CD4-positive, alpha-beta T cell treated with Interleukin-15 for 1 hour (primary cell): Measurements from ENCODE around the gene ADAMTSL2.

ENCODE experiments used
- DNase-seq: peaks from one replicate; pipeline ENCODE4 v3.0.0-alpha.2; 2020

Gene ADAMTSL2

DNA sequence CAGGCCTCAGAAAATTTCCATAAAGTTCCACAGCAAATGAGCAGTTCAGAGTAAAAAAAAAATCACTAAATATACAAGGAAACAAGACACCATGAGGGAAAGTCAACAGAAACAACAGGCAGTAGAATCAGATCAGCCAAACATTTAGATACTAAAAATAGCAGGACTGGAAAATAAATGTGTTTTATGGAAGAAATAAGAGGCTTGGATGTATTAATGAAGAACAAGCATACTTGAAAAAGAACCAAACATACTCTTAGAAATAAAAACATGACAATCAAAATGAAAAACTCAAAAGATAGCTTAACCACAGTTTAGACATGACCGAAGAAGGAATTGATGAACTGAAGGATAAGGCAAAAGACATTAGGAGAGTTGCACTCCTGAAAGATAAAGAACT lies 32.4 kb upstream of the ADAMTSL2 start:
- no peak for DNase-seq

DNA sequence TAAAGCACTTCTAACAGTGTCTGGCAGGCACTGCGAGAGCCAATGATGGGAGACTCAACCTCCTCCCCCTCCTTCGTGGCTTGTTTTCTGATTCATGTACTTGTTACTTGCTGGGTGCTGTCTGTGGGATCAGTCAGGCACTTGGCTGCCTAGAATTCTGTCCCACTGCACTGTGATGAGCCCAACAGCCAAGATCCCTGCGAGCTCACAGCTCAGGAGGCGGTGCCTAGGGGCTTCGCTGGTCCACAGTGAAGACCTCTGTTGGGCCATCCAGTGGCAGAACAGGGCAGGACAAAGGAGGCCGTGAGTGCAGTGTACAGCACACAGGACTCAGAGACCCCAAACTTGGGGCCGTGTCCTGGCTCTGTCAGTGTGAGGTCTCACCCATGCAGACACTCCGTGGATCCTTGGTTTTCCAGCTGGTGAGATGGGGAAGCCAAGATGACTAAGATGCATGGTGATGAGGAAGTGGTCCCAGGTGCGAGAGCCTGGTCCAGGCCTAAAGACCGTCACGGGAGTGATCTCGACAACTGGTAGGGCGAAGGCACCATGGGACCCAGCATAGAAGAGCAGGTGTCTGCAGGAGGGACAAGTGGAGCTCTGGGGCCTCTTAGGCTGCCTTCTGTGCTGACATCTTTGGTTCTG lies 29.2 kb upstream of the ADAMTSL2 start:
- no peak for DNase-seq

DNA sequence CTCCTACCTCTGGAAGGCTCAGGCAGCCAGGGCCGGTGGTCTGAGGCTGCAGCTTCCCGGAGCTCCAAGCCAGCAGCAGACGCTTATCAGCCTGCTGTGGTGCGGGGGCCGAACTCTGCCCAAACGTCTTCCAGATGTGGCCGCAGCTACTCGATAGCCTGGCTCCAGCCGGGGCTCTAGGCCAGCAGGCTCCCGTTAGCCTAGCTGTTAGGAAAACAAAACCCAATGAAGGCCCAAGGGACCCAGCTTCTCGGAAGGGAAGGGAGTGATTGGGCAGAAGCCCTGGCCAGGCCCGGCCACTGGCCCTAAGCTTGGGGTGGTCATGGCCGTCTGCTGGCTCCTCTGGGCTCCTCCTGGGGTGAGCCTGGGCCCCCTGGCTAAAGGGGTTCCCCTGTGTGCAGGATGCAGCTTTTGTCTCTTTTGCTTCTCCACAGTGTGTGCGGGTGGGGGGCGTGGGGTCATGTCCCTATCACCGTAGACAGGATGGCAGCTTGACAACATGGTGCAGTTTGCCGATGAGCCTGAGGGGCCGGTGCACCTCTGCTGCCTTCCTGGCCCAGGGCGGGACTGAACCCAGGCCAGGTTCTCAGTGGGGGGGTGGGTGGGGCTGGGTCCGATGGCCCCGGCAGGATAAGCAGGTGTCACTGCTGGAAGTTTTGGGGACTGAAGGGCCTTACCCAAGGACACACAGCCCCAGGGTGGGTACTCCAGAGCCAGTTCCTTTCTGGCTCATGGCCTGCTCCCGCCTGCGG lies 28.4 kb upstream of the ADAMTSL2 start:
- DNase-seq = no peak

DNA sequence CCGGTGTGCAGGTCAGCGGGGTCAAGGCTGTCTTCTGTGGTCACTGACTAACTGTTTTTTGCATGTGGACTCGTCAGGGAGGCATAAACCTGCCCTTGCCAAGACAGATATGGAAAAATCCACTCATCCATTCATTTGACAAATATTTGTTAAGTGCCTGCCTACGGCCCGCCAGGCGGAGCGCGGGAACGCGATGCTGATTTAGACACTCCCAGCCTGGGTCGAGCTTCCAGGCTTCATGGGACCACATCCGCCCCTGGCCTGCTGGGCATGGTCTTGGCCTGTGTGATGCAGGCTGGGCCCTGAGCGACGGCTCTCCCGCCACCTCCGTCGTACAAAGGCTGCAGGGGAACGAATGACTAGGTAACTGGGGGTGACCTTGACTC lies 27.9 kb upstream of the ADAMTSL2 start:
- DNase-seq = no peak

DNA sequence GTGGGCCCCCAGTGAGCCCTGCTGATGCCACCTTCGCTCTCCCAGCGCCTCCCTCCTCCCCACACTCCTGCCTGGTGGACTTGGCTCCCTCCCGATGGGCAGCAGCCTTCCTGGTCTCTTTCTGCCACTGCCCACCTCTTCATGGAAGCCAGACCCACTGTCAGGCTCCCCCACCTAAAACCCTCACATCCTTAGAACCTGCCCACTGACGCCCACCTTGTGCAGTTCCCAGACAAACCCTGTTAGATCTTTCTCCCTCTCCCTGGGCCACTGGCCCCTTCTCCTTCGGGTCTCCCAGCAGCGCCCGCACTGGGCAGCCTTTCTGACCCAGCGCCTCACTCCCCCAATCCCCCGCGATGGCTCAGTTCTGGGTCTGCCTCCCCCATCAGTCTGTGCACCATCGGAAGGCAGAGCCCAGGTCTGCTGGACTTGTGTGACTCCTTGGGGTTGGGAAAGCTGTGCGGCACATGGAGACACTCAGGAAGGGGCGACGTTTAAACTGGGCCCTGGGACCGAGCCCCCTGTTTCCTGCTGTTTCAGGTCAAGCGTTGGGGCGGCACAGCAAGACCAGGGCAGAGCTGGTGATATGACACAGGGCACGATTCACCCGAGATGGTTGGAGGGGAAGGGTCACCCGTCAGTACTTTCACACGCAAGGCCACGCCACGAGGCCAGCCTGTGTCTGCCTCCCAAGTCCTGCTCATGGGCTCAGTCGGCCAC lies 27.1 kb upstream of the ADAMTSL2 start:
- DNase-seq = no peak

DNA sequence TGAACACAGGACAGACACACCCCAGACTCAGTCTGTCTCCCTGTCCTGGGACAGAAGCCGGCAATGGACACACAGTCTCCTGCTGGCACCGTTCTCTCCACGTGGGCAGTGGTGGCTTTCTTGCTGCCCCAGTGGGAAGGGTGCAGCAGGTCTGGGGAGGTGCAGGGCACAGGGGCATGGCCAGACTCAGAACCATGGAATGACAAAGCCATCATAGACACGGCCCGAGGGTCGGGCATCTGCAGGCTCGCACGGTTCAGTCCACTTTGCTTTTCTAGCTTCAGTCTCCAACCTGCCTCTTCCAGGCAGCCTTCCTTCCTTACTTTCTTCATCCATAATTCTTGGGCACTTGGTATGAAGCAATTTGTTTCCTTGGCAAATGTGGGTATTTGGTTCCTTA lies 26.5 kb upstream of the ADAMTSL2 start:
- DNase-seq = no peak

DNA sequence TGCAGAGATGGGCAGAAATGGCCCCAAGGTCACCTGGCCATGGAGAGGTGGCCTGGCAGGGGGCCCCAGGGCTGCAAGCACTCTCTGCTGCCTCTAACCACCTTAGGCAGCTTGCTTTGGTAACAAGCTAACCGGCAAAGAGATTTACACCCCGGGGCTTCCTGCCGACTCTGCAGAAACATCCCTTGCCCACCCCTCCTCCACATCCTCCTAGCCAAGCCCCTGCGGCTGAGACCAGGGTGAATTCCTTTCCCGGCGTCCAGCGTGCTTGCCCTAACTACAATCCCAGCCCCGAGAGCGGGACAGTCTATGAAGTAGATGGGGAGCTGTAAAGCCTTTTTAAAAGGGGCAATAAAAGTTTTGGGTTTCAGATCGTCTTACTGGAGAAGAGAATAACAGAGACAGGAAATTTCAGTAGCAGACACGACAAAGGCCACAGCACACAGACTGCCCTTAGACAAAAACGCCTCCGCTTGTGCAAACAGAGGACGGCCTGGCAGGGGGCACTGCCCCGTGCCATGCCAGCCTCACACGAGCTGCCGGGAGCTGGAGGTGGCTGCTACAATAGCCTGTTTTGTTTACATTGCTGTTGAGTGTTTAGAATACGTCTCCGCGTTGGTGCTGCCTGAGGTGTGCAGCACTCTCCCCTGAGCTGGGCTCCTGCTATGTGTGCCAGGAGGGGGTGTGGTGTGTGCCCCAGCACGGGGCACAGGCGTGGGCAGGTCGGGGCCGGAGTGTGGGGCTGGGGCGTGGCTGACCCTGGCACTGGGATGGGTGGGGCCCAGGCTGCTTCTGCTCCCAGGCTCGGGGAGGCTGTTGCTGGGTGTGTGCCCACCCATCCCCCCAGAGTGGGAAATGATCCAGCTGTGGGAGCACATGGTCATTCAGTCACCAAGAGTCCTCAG lies 25.1 kb upstream of the ADAMTSL2 start:
- no peak for DNase-seq

DNA sequence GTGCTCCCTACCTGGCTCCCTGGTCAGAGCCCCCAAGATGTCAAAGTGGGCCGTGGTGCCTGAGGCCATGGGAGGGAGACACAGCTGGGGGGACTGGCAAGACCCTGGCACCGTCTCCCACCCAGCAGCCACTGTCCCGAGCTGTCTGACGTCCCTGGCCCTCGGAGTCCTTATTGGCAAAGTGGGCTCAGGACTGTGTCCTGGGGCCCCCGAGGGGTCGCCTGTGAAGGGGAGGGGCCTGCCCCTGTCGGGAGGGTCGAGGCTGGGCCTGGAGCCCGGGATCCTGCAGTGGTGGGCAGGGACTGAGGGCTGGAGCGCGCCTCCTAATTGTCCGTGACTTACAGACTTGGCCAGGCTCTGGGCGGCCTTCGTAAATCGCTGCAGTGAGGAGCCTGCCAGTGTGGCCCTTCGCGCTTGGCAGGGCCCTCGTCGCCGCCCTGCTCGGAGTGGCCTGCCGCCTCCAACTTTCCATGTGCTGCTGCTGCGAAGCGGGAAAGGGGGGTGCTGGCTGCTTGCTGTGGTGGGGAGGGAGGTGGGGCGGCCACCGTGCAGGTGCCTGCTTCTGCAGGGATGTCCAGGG lies 23.5 kb upstream of the ADAMTSL2 start:
- no peak for DNase-seq

DNA sequence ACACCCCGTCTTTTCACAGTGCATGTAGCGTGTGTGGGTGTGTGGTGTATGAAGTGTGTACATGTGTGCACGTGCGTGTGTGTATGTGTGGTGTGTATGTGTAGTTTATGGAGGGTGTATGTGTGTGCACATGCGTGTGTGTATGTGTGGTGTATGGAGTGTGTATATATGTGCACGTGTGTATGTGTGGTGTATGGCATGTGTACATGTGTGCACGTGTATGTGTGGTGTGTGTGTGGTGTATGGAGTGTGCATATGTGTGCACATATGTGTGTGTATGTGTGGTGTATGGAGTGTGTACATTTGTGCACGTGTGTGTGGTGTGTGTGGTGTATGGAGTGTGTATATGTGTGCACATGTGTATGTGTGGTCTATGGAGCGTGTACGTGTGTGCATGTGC lies 22.9 kb upstream of the ADAMTSL2 start:
- DNase-seq = no peak

DNA sequence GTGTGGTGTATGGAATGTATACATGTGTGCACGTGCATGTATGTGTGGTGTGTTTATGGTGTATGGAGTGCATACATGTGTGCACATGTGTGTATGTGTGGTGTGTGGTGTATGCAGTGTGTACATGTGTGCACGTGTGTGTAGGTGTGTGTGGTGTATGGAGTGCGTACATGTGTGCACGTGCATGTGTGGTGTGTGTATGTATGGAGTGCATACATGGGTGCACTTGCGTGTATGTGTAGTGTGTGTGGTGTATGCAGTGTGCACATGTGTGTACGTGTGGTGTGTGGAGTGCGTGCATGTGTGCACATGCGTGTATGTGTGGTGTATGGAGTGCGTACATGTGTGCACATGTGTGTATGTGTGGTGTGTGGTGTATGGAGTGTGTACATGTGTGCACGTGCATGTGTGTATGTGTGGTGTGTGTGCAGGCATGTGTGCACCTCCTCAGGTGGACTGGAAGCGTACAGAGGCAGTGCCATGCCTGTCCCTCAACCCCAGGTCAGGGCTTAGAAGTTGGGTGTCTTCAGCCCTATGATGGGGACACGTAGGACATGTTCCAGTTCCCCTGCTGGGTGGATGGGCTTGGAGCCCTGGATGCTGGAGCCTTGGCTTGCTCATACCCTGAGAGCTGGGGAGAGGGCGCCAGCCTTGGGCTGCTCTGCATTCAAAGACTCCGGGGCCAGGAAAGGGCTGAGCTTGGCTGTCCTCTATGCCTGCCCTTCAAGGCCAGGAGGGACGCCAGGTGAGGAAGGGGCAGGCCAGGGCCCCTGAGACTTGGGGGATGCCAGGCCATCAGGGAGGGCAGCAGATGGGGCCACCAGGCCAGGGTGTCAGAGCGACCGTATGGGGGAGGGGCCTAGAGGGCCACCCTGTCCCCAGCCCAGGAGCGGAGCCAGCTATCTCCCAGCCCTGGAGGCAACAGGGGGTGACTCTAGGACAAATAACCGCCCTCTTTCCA lies 22.0 kb upstream of the ADAMTSL2 start:
- DNase-seq = no peak

DNA sequence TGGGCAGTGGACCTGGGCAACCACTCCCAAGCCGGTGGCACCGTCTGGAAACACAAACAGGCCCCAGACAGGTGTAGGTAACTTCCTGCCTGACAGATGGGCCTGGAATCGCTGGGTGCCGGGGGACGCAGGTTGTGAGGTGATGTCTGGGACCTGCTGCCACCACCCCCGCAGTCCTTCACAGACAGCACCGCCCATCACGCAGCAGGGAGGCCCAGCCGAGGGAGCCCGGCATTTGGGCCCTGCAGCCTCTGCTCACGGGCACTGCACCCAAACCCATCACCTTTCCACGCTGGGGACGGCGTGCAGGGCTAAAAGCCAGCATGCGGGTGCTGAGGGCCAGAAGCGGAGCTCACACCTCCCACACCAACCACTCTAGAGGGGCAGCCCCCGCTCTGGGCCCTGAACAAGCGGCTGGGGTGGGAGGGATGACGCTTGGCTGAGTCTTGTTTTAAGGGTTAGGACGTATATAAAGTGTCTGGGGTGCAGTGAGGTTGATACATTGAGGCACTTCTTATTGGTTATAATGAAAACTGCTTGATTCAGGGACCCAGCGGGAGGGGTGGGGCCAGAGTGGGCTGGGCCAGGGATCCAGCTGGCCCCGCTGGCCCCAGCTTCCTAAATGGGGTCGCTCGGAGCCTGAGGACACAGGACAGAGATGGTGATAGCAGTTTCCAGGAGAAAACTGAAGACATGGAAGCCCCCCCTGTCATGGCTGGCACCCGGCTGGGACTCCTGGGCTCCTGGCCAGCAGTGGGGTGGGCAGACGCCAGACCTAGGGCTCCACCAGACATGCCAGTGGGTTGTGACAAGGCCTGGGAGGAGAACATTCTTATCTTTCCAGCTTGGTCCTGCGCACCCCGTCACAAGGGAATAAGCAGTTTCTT lies 21.0 kb upstream of the ADAMTSL2 start:
- no peak for DNase-seq

DNA sequence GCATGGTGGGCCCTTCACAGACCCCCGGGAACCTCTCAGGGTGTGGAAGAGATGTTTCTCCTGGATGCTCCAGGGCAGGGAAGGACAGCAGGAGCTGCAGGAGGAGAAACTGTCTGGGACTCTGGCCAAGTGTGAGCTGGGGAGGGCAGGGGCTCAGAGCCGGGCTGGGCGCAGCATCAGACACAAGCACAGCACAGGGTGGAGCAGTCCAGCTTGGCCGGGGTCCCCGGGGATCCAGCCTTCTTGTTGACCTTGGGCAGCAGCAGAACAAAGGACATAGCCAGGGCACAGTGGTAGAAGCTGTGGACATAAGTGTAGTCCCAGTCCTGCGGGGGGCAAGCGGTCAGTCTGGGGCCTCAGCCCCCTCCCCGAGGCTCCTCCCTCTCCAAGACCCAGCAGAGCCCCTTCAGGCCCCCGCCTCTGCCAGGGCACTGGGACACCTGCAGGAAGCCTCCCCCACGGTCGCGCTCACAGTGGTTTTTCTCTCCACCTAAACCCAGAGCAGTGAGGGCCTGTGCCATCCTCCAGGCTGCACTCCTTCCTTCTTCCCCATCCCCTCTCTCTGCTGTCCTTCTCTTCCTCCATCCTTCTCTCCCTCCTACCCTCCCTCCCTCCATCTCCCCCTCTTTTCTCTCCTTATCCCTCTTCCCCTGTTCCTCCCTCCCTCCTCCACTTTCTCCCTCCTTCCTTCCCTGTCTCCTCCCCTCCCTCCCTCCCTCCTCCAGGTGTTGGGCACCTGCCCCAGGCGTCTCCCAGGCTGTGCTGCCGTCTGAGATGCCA lies 19.9 kb upstream of the ADAMTSL2 start:
- DNase-seq = no peak

DNA sequence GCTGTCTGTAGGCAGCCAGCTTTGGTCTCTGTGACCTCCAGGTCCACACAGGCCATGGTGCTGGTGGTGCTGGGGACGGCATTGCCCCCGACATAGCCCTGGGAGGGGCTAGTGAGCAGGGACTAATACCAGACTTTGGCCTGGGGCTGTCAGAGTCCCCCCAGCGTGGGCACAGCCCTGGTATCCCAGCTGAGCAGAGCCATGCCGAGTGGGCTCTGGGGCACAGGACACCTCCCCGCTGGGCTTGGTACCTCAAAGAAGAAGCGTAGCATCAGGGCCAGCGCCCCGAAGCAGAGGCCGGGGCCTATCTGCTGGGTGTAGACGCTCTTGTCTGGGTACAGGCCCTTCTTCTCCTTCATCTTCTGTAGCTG lies 19.3 kb upstream of the ADAMTSL2 start:
- no peak for DNase-seq

DNA sequence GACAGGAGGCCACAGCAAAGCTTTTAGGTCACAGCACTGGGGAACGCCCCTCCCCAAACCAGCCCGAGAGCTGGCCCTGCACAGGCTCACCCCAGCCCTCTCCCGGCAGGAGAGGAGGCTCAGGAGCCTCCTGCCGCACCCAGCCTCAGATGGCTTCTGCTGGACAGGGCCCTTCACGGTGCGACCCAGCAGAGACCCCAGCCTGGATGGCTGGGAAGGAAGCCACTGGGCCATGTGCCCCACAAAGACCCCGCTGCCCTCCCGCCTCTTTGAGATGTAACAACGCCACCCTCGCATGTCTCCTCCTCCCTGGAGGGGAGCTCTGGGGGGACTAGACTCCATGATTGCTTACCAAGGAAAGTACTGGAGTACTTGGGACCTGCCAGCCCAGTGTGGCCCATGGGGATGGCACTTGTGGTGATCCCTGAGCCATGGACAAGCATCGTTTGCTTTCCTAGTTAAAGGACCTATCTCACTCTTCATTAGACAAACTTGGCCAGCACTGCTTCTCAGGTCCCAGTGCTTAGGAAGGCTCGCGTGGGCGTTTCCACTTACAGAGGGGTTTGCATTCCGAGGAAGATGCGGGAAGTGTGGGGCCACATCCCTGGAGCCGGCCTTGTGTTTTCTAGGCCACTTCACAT lies 18.8 kb upstream of the ADAMTSL2 start:
- no peak for DNase-seq

DNA sequence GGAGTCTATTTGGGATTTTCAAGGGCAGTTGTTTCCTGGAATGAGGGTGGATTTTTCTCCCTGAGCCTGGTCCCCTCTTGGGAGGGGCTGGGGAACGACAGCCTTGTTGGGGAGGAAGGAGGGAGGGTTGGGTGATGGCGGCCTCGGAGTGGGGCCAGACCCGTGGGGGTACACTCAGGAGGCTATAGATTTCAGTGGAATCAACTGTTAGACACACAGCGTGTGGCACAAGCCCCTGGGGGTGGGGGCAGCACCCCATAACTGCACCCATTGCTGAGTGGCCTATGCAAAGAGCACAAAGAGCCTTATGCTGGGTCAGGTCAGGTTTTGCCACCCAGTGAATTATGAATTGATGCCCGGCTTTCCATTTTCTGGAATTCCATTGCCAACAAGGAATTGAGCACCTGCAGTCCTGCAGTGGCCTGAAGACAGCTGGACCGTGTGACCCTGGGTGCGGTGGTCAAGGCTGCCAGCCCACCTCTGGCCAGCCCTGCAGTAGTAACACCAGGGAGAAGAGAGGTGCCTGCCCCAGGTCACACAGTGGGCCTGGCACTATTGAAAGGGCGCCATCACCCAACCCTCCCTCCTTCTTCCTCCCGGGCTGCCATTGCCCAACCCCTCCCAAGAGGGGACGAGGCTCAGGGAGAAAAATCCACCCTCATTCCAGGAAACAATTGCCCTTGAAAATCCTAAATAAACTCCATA lies 18.1 kb upstream of the ADAMTSL2 start:
- no peak for DNase-seq

DNA sequence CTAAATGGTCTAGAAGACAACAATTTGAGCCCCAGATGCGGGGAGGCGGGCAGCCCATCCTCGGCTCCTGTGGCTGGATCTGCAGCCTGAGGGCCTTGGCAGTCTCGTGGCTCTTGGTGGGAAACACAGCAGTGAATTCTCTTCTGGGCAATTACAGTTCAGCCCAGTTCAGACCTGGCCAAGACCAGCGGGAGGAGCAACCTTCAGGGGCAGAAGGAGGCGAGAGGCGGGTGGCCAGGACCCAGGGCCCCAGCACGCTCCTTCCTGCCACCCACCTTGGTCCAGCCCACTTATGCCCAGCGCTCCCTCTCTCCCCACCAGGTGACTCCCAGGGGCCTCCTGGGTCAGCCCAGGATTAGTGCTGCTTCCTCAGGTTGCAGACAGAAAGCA lies 17.5 kb upstream of the ADAMTSL2 start:
- DNase-seq = no peak

DNA sequence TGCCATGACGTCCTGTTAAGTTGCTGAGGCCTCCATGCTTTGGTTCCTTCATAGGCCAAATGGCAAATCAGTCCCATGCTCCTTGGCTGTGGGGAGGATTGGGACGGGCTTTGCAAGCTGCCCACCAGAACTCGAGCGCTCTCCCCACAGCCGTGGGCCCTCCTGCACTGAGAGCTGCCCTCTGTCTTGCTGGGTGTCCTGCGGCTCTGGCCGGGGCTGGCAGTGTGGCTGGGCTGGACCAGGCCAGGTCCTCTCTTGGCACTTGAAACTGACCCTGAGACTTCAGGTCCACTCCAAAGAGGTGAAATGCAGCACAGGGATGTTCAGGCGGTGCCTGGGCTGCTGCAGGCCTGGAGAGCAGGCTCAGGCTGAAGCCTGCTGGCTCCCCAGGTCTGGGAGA lies 16.8 kb upstream of the ADAMTSL2 start:
- DNase-seq = no peak

DNA sequence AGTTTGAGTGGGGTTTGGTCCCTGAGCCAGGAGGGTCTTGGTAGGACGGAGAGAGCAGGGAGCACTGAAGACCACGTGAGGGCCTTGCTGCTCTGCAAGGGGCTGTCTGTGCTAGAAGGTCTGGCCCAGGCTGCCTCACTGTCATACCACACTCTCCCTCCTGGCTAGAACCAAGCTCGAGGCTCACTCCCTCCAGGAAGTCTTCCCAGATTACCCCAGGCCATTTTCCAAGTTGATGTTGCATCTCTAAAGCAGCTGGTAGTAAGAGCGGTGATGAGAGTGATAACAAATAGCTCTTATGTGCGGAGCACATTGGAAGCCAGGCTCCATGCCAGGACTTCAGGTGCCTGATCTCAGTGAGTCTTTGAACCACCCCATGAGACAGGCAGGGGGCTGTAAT lies 16.3 kb upstream of the ADAMTSL2 start:
- no peak for DNase-seq
